Lower leg skin (tissue), 3 donors: ENCODE results near the gene NPLOC4.

Experiments used
- POLR2A ChIP-seq, 2 donors: fragments of 450-650 bp; IDR thresholded peaks; one replicate each; pipeline ENCODE4 v1.6.1; 2016 to 2017; ENCODE audit warnings: antibody characterized with exemption in 2 of 2, mild to moderate bottlenecking in 1 of 2, moderate library complexity in 1 of 2
- TF ChIP-seq, protein P1 (sequence below), 3 donors: fragments of 450-650 bp; IDR thresholded peaks; one replicate each; pipeline ENCODE4 v1.5.1; 2016; ENCODE audit warnings: antibody characterized with exemption in 3 of 3, mild to moderate bottlenecking in 3 of 3, moderate library complexity in 2 of 3

GRCh38 chr17:81635973-81636504, 873 bp downstream of the NPLOC4 start:
- TF ChIP-seq, protein P1, sequence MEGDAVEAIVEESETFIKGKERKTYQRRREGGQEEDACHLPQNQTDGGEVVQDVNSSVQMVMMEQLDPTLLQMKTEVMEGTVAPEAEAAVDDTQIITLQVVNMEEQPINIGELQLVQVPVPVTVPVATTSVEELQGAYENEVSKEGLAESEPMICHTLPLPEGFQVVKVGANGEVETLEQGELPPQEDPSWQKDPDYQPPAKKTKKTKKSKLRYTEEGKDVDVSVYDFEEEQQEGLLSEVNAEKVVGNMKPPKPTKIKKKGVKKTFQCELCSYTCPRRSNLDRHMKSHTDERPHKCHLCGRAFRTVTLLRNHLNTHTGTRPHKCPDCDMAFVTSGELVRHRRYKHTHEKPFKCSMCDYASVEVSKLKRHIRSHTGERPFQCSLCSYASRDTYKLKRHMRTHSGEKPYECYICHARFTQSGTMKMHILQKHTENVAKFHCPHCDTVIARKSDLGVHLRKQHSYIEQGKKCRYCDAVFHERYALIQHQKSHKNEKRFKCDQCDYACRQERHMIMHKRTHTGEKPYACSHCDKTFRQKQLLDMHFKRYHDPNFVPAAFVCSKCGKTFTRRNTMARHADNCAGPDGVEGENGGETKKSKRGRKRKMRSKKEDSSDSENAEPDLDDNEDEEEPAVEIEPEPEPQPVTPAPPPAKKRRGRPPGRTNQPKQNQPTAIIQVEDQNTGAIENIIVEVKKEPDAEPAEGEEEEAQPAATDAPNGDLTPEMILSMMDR (IDR thresholded peaks at IDR 0.05) = no peak
- no peak for TF ChIP-seq POLR2A (IDR thresholded peaks at IDR 0.05)
